HG02870 (cell line): Measurements from ENCODE around the gene VN1R5.

Experiments
- ATAC-seq: cut with Tn5 transposase; IDR thresholded peaks from one replicate; pipeline ENCODE4 v1.9.1; 2021; ENCODE audit warnings: mild to moderate bottlenecking, moderate library complexity; ENCODE audit not compliant: unreplicated experiment

VN1R5 gene

GRCh38 chr1:247299723-247300381, 44.0 kb downstream of the VN1R5 start:
- ATAC-seq = no peak

- no peak for ATAC-seq
These were observed 44.8 kb downstream of the VN1R5 start for GRCh38 chr1:247300491-247301175.

- no peak for ATAC-seq
These were observed 45.3 kb downstream of the VN1R5 start for GRCh38 chr1:247301176-247301540.

GRCh38 chr1:247303216-247303615, 47.3 kb downstream of the VN1R5 start:
- ATAC-seq = no peak

GRCh38 chr1:247304031-247304430, 48.2 kb downstream of the VN1R5 start:
- no peak for ATAC-seq
